ENCODE data around the gene ESRRA.

GRCh38 chr11:64323373-64323772, 18.0 kb downstream of the ESRRA start:
- no peak for TF ChIP-seq CTCF (IDR thresholded peaks at IDR 0.05)
- TF ChIP-seq POLR2AphosphoS5 (IDR thresholded peaks at IDR 0.05), result no peak
- no peak for TF ChIP-seq POLR2A (IDR thresholded peaks at IDR 0.05)
- no peak for TF ChIP-seq EP300 (IDR thresholded peaks at IDR 0.05)

Data from suprapubic skin (tissue), 4 donors.